Measurements from ENCODE around the gene ABLIM2.

ABLIM2 gene

DNA sequence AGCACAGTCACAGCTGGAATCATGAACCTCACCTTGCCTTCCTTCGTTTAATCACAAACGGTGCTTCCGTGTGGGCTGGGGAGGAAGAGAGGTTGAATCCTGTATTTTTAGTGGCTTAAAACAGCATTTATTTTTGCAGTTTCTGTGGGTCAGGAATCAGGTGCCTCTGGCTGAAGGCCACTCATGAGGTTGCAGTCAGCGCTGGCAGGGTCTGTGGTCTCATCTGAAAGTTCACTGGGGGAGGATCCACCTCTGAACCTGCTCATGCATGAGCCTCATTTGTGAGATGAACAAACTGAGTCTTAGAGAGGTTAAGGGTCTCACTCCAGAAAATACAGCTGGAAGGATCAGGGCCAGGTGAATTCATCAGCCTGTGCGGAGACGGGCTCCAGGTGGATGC is 17.1 kb upstream of the ABLIM2 start:
- Histone ChIP-seq H3K4me2 (ENCODE audit: low read depth, low read length, poor library complexity, severe bottlenecking) (no peak overlapping the region), H4K20me1 (ENCODE audit: low read depth, low read length) (no peaks in the 10 kb centered on the region), H3K27ac (ENCODE audit: low read depth, low read length) (no peak overlapping the region), H2AFZ (ENCODE audit: low read depth, low read length, severe bottlenecking) (no peak overlapping the region), H3K9me2 (replicated peaks; ENCODE audit: insufficient read depth, low read length) (no peaks in the 10 kb centered on the region), H3F3A (ENCODE audit: insufficient read depth) (no peaks in the 10 kb centered on the region), H3K4me3 (ENCODE audit: insufficient read depth, low read length, poor library complexity, severe bottlenecking) (no peak overlapping the region), H3K9ac (ENCODE audit: low read length) (no peak overlapping the region), H3K36me3 (ENCODE audit: low read length) (no peaks in the 10 kb centered on the region), H3K9me3 (ENCODE audit: insufficient read depth, low read length) (no peaks in the 10 kb centered on the region), H3K79me2 (ENCODE audit: insufficient read depth, low read length) (no peaks in the 10 kb centered on the region), H3K27me3 (ENCODE audit: low read length) (no peaks in the 10 kb centered on the region)
- TF ChIP-seq, protein P1, sequence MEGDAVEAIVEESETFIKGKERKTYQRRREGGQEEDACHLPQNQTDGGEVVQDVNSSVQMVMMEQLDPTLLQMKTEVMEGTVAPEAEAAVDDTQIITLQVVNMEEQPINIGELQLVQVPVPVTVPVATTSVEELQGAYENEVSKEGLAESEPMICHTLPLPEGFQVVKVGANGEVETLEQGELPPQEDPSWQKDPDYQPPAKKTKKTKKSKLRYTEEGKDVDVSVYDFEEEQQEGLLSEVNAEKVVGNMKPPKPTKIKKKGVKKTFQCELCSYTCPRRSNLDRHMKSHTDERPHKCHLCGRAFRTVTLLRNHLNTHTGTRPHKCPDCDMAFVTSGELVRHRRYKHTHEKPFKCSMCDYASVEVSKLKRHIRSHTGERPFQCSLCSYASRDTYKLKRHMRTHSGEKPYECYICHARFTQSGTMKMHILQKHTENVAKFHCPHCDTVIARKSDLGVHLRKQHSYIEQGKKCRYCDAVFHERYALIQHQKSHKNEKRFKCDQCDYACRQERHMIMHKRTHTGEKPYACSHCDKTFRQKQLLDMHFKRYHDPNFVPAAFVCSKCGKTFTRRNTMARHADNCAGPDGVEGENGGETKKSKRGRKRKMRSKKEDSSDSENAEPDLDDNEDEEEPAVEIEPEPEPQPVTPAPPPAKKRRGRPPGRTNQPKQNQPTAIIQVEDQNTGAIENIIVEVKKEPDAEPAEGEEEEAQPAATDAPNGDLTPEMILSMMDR (IDR thresholded peaks at IDR 0.05; ENCODE audit: insufficient read depth, low read length, poor library complexity, severe bottlenecking) = no peak
- TF ChIP-seq EZH2phosphoT487 (conservative IDR thresholded peaks at IDR 0.05; ENCODE audit: low read length) = no peak

DNA sequence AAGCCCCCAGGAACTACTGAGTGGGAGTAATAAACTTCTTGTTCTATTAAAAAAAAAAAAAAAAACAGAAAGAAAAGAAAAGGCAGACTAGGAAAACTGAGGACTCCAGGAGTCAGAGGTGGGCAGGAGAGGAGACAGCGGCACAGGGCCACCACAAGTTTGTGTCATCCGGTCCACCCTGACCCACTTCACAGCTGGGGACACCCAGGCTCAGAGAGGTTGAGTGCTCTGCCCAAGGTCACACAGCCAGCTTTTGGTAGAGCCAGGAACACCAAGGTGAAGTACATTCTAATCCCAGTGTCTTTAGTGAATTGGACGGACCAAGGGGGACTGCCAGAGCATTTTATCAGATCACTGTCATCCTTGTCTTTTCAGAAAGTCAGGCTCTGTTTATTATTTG is 16.4 kb upstream of the ABLIM2 start:
- Histone ChIP-seq H3K9me3 (ENCODE audit: insufficient read depth, low read length) (no peaks in the 10 kb centered on the region), H3K27me3 (ENCODE audit: low read length) (no peaks in the 10 kb centered on the region), H3F3A (ENCODE audit: insufficient read depth) (no peaks in the 10 kb centered on the region), H3K36me3 (ENCODE audit: low read length) (no peaks in the 10 kb centered on the region), H3K27ac (ENCODE audit: low read depth, low read length) (no peak overlapping the region), H3K79me2 (ENCODE audit: insufficient read depth, low read length) (no peaks in the 10 kb centered on the region), H3K4me3 (ENCODE audit: insufficient read depth, low read length, poor library complexity, severe bottlenecking) (no peak overlapping the region), H3K9ac (ENCODE audit: low read length) (no peak overlapping the region), H2AFZ (ENCODE audit: low read depth, low read length, severe bottlenecking) (no peak overlapping the region), H3K4me2 (ENCODE audit: low read depth, low read length, poor library complexity, severe bottlenecking) (no peak overlapping the region), H3K9me2 (replicated peaks; ENCODE audit: insufficient read depth, low read length) (no peaks in the 10 kb centered on the region), H4K20me1 (ENCODE audit: low read depth, low read length) (no peaks in the 10 kb centered on the region)
- no peak for TF ChIP-seq EZH2phosphoT487 (conservative IDR thresholded peaks at IDR 0.05; ENCODE audit: low read length)
- TF ChIP-seq, protein P1 (IDR thresholded peaks at IDR 0.05; ENCODE audit: insufficient read depth, low read length, poor library complexity, severe bottlenecking) = no peak

DNA sequence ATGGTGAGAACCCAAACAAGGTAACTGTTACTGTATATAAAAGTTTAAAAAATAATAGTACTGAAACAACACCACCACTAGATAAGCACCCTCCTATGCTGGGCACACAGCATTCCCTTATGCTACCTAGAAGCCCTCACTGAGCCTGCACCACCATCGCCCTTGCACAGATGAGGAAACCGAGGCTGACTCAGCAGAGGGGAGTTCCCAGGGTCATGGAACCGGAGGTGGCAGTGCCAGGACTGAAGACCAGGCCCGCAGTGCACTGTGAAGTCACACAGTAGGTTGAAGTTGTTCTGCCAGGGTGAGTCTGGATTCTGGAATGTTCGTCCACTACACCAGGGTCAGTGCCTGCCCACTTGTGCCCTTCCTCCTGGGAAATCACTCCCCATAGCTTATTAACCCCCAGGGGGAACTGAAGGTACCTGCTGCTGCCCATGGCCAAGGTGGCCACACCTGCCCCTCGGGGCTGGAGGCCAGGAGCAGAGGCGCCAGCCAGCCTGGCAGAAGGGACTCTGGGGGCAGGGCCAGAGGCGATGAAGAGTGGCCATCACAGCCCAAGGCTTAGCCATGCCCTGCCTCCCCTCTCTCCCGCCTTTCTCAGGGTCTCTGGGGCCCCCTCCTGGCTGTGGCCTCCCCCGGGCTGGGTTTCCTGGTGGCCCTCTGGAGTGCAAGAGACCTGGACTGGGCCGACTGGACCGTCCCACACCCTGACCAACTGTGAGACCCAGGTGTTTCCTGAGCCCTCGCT is 15.1 kb upstream of the ABLIM2 start:
- no peak overlapping the region for H3K9ac ChIP-seq (ENCODE audit: low read length)
- H3K36me3 ChIP-seq (ENCODE audit: low read length) = no peaks in the 10 kb centered on the region
- no peaks in the 10 kb centered on the region for H3K9me3 ChIP-seq (ENCODE audit: insufficient read depth, low read length)
- no peak overlapping the region for H3K4me3 ChIP-seq (ENCODE audit: insufficient read depth, low read length, poor library complexity, severe bottlenecking)
- H3K27ac ChIP-seq (ENCODE audit: low read depth, low read length) = no peak overlapping the region
- H3K79me2 ChIP-seq (ENCODE audit: insufficient read depth, low read length) = no peaks in the 10 kb centered on the region
- H4K20me1 ChIP-seq (ENCODE audit: low read depth, low read length) = no peaks in the 10 kb centered on the region
- H3K27me3 ChIP-seq (ENCODE audit: low read length) = no peaks in the 10 kb centered on the region
- no peaks in the 10 kb centered on the region for H3K9me2 ChIP-seq (replicated peaks; ENCODE audit: insufficient read depth, low read length)
- H3F3A ChIP-seq (ENCODE audit: insufficient read depth) = no peaks in the 10 kb centered on the region
- H3K4me2 ChIP-seq (ENCODE audit: low read depth, low read length, poor library complexity, severe bottlenecking) = no peak overlapping the region
- TF ChIP-seq, protein P1 (IDR thresholded peaks at IDR 0.05; ENCODE audit: insufficient read depth, low read length, poor library complexity, severe bottlenecking) = no peak
- no peak for TF ChIP-seq EZH2phosphoT487 (conservative IDR thresholded peaks at IDR 0.05; ENCODE audit: low read length)
- H2AFZ ChIP-seq (ENCODE audit: low read depth, low read length, severe bottlenecking) = no peak overlapping the region
